Pulmonary artery endothelial cell (primary cell): Measurements from ENCODE around the gene CPTP. TPM values are rescaled to one million over a fixed set of nuclear protein-coding genes. Genes with fewer than 3 reads are reported as not detected.

ENCODE experiments used
- DNase-seq: peaks from one replicate; pipeline ENCODE4 v3.0.0-alpha.2; 2011; ENCODE audit warnings: low read depth, low spot score
- total RNA-seq: library from RNA; depleted of rRNA; stranded (reverse); fragments of >200 nt; gene quantifications from 2 replicates; pipeline ENCODE4 v1.2.3, GENCODE V29; 2014

Gene CPTP
- total RNA-seq, 1 donor from 2014 or later = 12.3 TPM

DNA sequence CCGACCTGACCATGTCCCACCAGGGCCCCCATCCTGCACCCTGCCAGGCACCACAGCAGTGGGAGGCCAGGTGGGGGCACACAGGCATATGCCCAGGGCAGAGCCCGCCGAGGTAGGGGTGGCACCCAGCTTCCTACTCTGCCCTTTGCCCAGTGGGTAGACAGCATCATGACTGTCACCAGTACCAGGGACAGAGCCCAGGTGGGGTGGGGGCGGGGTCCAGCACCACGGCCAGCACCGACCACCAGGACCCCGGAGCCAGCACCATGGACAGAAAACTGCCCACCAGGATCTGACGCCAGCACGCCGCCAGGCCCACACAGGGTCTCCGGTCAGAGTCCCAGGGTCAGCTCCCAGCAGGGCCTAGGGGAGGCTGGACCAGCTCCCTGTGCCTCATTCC is 10.2 kb downstream of the CPTP start:
- DNase-seq = no peak

DNA sequence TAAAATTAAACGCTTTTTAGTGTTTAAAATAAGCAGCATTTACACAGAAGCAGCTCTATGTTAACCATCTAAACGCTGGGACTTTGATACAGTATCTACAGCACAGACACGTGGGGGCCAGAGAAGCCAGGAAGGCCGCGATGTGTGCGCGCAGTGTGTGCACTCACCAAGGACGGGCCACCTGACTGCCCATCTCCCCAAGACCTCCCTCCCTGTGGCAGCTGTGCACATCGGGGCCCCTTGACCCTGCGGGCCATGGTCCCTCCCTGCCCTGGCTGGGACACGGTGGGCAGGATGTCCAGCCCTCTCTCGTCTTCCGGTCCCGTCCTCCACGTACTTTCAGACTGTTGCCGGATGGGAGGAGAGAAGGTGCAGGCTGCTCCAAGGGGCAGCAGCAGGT is 10.7 kb downstream of the CPTP start:
- no peak for DNase-seq

DNA sequence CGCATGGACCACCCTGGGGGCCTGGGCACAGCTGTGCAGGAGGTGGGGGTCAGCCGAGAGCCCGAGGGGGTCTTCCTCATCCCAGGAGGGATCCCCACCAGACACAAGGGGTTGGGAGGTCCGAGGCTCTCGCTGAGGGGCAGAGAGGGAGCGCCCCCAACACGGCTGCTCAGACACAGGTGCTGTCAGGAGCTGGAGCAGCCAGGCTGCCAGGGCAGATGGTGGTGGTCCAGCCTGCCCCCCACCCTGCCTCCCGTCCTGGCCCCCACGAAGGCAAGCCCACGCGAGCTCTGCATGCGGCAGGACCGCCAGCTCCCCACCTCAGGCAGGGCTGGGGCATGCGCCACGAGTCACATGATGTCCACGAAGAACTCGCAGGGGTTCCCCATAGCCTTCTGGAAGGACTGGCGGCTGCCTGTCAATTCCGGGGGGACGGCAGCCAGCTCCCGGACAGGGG is 11.2 kb downstream of the CPTP start:
- DNase-seq = no peak

DNA sequence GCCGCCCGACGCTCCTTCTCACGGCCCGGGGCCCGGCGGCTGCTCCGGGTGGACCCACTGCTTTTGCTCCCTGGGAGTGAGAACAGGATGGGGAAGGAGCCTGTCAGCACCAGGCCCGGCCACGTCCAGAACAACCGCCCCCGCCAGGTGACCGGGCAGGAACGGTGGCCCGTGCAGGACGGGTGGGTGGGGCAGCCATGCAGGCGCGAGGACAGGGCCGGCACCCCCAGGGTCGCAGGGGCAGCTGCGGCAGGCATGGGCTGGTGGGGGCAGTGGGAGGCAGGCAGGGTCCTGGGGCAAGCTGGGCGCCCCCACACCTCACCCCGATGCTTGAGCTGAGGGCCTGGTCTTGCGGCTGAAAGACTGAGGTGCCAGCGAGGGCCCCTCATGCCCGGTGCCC is 11.8 kb downstream of the CPTP start:
- no peak for DNase-seq

DNA sequence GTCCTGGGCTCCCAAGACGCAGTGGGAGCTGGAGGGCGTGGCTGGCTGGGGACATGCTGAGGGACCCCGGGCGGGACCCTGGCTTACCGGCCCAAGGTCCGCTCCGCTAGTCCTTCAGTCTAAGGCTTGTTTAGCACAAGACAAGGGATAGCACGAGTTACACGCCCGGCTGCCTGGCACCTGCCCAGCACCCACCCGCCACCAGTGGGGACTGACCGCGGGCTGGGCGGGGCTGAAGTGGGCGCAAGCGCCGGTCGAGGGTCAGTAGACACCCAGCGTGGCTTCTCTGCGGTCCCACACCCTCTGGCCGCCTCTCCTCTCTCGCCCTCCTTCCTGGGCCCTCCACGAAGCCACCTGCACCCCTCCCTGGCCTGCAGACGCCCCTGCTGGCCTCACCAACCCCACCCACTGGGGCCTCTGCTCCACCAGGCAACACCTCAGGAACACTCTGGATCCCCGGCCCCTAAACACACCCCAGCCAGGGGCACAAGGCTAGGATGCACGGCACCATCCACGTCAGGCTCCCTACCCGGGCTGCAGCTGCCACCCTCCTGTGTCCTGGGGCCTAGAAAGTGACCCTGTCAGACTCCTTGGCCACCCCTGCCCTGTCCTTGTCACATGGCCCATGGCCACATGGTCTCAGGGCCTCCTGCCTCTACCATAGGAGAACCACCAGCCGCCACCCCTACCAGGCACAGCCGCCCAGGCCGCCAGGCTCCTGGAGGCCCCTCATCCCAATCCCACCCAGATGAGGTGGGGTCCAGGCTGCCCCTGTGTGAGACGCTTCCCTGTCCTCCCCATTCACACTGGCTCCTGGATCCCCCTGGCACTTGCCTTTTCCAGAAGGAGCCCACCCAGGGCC is 12.6 kb downstream of the CPTP start:
- no peak for DNase-seq

DNA sequence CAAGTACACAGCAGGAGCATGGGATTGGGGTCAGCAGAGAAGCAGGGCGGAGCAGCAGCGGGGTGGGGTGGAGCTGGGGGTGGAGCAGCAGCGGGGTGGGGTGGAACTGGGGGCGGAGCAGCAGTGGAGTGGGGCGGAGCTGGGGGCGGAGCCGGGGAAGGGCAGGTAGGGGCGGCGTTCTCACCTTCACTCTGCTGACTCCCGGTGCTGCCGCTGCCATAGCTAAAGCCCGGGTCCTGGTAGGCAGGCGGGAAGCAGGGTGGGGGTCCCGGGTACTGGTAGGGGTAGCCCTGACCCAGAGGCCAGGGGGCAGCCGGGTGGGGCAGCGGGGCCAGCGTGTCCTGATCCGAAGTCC is 13.2 kb downstream of the CPTP start:
- DNase-seq = no peak

DNA sequence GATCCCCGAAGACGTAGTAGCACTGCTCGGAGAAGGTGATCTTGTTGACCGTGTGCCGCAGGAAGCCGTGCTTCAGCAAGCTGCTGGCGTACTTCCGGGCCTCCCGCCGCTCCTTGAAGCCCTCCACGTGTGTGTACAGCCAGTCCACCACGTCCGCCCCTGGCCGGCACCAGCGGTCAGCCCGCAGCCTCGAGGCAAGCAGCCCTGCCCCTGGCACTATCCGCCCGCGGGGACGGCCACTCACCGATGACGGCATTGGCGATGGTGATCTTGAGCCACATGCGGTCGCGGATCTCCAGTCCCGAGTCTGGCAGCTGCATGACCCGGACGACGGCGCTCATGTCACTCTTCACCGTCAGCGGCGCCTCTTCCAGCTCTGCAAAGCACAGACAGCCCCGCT is 13.7 kb downstream of the CPTP start:
- DNase-seq = no peak

DNA sequence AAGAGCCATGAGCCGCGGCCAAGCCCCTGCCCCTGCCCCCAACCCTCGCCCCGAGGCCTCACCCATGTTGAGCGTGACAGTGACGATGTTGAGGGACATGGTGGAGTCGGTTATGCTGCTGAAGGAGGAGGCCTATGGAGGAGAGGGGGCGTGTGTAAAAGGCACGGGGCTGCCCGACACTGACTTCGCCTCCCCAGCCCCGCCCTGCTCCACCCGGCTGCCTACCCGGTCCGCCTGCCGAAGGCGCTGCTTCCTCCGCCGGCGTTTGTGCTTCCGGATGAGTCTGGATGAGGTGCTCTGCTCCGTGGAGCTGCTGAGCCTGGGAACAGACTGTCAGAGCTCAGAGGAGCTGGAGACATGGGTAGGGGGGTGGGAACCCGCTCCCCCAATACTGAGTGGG is 15.6 kb downstream of the CPTP start:
- no peak for DNase-seq

DNA sequence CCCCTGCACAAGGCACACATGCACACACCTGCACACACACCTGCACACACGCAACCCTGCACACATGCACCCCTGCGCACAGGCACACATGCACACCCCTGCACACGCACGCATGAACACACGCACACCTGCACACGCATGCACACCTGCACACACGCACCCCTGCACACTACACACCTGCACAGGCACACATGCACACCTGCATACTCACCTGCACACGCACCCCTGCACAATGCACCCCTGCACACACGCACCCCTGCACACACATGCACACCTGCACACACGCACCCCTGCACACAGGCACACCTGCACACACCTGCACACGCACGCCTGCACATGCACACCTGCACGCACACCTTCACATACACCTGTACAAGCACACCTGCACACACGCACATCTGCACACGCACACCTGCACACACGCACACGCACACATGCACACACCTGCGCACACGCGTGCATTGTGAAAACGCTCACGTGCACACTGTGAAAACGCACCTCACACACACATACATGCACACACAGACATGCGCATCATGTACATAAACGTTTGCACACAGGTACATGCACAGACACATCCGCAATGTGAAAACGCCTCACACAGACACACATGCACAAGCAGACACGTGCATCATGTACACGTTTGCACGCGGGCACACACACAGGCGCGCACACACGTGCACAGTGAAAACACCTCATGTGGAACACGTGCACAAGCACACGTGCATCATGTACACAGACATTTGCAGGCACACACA is 16.4 kb downstream of the CPTP start:
- no peak for DNase-seq

DNA sequence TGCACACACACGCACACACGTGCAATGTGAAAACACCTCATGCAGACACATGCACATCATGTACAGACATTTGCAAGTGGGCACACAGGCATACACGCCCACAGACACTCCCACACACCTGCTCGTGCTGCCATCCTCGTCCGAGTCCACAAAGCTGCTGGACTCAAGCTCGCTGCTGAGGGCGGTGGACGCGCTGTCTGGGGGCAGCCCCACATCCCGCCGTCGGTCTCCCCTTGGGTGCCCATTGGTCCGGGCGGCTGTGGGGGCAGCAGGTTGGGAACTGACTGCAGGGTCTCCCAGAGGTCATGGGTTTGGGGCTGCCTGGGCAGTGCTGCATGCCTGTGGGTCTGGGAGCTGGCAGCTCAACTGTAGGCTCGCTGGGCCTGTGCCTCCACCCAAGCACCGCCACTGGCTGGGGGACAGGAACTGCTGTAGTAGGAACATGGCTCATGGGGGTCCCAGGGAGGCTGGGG is 17.0 kb downstream of the CPTP start:
- DNase-seq = no peak

DNA sequence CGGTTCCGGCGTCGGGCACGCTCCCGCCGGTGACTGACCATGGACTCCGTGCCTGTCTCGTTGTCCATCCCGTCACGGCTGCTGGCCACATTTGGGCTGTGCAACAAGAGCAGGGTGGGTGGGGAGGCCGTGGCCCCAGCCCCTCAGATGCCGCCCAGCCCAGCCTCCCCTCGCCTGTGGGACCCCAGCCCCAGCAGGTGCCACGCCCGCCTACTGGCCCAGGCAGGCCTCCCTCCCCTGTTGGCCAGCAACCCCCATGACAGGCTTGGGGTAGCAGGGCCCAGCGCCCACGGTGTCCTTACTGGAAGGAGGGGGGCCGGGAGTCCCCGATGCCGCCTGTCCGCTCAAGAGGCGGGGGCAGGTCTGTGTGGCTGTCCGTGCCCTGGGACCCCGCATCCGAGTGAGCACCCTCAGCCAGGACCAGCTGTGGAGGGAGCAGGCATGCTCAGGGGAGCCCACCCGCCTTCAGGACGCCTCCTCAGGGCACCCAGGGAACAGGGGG is 17.5 kb downstream of the CPTP start:
- DNase-seq = no peak

DNA sequence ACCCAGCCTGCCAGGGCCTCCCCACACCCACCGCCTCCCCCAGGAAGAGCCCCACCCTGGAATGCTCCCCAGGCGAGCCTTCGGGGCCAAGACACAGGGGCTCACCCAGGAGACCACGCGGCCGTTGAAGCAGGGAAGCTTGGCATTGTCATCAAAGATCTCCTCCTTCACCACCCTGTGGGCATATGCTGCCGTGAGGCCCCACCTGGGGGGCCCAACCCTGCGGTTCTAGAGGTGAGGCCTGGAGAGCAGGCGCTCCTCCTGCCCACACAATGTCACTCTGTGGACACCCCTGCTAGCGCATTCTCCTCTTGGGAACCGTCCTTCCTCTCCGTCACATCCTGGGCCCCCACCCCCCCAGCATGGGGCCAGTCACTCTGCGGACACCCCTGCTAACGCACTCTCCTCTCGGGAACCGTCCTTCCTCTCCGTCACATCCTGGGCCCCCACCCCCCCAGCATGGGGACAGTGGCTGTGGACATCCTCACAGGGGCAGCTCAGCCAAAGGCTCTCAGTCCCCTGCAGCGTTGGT is 18.0 kb downstream of the CPTP start:
- no peak for DNase-seq

DNA sequence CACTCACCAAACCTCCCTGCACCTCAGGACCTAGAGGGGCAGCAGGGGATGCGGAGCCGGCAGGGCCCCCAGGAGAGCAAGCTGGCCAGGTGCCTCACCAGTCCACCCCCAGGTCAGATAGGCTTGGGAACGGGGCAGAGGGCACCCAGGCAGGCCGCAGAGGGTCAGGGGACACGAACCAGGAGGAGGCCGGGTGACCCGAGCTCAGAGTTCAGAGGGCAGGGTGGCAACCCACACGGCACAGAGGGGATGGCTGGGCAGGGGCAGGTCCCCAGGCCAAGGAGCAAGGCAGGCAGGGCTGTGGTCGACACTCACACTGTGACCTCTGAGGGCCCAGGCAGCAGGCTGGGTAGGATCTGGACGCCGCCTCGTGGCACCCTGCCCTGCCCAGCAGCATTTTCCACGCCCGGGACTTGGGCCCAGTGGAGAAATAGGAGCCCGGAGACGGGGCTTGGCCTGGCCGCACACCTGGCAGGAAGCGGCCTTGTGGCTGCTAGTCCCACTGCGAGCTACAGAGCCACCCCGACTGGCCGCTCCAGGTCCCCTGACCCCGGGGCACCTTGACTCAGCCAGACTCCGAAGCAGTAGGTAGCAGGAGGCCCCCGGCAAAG is 19.3 kb downstream of the CPTP start:
- DNase-seq = no peak

DNA sequence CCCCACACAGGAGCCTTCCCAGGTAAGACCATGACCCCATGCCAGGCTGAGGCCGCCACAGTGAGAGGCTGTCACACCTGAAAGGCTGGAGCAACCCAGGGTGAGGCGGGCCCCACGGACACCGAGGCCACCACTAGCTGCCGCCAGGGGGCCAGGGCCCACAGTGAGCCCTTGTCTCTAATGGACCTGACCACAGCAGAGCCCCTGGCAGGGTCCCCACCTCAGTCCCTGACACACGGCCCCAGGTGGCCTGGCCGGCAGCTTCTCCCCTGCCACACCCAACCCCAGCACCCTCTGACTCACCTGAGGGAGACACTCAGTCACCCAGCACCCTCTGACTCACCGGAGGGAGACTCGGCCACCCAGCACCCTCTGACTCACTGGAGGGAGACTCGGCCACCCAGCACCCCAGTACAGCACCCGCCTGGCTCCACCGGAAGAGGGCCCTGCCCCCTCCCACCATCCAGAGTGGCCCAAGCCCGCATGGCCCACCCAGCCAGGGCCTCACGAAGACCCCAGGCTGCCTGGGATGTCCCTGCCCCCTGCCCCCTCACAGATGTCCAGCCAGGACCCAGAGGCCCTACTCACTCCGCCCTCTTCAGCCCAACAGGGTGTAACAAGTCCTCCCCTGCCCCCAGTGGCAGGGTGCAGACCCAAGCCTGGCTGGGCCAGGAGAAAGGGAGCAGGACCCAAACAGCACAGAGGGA is 20.2 kb downstream of the CPTP start:
- no peak for DNase-seq

DNA sequence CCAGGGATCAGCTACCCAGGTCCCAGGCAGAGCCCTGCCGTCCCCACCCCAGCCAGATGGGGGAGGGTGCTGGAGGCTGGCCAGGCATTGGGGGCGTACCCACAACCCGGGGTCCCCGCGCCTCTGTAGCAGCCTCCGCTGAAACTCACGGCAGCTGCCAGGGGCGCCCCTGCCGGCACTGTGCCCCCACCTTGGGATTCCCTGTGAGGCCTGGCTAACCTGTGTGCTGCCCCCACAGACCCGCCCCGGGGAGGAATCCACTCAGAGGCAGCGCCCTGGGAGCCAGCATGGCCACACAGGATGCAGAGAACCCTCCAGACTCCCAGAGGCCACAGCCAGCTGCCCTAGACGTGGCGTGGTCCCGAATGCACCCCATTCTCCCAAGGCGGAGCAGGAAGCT is 20.8 kb downstream of the CPTP start:
- no peak for DNase-seq

DNA sequence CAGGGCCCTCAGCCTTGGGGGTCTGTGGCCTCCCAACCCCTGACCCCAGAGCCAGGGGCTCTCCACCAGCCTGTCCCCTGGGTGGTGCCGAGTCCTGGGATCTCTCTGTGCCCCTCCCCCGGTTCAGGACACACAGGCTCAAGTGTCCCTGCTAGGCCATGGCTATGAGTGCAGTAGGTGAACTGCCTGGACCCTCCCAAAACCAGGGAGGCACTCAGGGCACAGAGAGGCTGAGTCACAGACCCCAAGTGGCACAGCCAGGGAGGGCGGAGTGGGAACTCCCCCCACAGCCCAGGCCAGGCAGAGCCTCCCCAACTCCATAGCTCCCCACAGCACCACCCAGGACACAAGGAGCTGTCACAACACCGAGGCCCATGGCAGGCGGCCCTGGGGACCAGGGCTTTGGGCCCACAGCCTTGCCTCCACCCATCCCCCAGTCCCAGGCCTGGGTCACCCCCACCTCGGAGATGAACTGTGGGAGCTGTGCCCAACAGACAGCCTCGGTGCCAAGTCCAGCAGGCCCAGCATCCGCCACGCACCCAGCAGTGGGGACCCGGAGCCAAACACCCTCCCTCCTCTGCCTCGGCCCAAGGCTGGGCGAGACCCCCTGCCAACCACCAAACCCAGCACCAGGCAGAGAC is 21.4 kb downstream of the CPTP start:
- DNase-seq = no peak

DNA sequence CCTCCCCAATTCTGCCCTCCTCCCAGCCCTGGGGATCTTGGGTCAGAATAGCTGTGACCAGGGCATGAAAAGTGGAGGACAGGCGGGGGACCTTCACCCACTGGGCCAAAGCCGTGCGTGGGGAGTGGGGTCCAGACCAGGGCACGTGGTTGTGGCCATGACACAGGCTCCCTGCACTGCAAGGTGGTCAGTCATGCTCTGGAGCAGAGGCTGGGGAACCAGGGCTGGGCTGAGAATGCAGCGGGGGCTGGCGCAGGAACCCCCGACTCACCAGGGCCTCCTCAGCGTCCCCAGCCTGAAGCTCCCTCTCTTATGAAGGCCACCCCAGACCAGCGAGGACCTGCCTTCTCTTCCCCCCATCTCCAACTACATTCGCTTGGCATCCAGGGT is 21.9 kb downstream of the CPTP start:
- DNase-seq = no peak

DNA sequence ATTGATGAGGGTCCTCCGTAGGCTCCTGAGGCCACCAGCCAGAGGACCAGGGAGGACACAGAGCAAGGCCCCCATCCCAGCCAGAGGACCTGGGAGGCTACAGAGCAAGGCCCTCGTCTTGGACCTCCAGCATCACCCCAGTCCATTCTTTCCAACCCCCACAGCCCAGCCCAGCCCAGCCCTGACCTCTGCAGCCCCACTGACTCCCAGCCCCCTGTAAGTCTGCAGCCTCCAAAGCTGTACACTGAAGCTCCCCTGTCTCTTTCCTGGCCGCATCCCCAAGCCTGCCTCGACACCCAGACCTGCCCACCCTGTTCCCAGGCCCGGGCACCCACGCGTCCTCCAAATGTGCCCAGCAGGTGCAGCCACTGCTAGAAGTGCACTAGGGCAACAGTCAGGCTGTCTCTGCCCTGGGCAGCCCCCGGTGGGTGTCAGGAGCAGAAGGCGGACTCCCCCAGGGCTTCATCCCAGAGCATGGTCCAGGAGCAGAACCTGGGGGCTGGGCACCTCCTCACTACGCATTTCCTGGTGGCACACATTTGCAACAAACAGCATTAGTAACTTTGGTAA is 22.5 kb downstream of the CPTP start:
- no peak for DNase-seq

DNA sequence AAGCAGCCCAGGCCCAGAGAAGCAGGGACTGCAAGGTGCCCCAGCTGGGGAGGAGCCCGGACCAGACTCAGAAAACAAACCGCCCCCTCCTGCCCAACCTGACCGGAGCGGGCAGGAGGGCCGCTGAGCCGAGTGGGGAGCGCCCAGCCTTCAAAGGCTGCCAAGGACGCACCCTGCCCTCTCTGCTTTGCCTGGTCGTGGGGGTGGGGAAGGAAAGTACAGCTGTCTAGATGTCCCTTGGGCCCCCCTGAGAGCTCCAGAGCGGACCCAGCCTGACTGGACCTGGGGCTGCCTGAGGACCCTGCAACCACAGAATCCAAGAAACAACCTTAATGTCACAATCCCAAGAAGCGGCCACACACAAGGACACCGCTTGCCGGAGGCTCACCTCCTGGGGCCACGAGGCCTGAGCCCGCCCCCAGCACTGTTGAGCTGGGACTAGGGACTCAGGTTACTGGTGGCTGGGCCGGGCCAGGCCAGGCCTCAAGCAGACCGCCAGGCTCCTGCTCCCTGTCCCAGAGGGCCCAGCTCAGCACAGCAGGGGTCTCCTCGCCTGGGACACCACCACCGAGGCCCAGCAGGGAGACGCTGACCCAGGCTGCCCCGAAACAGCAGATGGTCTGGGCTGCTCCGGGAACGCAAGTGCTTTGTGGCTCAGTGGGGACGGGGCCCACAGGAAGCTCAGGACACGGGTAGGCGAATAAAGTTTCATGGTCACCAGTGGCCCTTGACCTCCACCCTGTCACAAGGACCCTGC is 23.2 kb downstream of the CPTP start:
- no peak for DNase-seq
